Hematopoietic multipotent progenitor cell treated with erythropoietin and hydrocortisone succinate and interleukin-3 and kit ligand, for 8 days (in vitro differentiated cells): Measurements from ENCODE around the gene PLD1.

Source experiments
- DNase-seq: peaks from one replicate; pipeline ENCODE4 v3.0.0-alpha.2; 2015

The PLD1 gene

DNA sequence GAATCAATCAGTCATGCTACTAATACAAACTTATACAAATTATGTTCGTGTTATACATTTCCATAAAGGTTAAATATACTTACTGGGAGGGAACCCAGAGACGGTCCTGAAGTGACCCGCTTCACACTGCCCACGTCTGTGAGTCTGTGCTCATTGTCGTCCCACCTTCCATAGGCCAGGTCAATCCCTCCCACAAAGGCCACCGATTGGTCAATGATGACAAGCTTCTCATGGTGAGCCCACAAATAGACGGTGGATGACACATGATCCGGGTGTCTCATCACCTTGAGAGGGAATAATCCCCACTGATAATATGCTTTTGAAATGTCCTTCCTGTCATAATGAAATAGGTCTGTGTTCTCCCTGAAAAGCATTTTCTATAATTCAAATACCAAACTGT lies 121.7 kb downstream of the PLD1 start:
- no peak for DNase-seq

DNA sequence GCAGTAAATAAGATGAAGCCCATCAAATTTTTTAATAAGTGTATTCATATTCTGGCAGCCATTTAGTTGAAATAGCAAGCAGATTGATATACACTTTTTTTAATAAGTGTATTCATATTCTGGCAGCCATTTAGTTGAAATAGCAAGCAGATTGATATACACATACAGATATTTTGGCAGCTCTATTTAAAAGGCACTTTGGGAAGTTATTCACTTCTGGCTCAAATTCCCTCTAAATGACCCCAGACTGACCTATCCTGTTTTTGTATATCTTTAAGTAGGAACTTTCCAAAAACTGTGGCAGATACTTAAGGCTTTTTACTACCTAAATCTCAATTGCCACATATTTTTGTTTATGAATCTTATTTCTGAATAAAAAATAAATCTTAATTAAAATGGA lies 122.3 kb downstream of the PLD1 start:
- DNase-seq: no peak

DNA sequence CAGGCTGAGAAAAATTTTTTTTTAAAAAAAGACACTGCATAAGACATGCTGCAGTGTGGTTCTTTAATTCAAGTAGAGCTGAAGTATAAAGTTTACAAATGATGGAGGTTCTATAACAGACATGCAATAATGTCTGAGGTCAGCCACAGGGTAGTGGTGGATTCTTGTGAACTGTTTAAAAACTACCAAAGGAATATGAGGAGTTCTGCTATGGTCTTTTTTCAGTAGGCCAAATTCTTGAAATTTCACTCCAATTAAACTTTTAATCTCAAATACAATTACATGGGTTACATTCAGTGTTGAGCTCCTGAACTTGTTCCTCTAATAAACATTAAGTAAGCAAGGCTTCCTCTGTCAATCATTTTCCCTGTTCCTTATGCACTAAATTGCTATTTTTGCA lies 122.7 kb downstream of the PLD1 start:
- DNase-seq: no peak

DNA sequence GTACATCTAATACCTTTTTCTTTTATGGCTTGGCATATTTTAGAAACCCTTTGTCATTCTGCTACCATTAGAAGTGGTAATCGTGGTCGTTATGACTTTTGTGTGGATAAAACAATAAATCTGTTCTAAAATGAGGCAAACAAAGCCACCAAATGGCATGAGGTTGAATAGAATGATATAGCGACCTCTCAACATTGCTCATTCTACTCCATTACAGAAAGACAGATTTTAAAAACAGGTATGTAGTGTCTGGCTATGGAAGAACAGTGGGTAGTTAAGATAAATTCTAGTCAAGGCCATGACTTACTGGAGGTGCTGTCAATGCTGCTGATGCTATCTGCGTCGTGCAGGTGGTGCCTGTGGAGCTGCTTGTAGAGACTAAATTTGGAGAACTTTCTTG lies 123.2 kb downstream of the PLD1 start:
- no peak for DNase-seq

DNA sequence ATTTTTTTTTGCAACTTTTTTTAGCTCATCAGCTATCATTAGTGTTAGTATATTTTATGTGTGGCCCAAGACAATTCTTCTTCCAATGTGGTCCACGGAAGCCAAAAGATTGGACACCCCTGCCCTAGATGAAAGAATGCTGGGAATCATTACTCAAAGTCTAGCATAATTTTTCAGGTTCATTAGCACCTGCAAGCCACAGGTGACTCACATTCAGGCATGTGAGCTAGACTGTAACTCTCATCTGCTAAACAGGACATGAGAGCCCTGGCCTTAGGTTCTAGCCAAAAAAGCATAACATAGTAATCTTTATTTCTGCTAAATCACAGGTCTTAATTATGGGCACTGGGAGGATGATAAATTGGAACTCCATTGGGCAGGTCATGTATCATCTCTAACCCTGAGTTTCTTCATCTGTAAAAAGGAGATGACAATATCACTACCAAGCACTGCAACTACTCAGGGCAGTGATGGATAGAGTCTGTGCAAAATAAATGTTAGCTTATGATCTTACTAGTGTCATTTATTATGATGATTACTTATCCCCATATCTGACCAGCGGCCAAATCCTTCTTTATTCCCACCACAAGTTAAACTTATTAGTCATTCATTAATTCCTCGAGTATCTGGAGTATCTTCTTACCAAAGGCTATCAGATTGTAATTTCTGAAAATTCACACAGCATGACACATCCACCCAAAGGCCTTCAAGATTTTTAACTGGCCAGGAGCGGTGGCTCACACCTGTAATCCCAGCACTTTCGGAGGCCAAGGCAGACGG lies 125.0 kb downstream of the PLD1 start:
- no peak for DNase-seq

DNA sequence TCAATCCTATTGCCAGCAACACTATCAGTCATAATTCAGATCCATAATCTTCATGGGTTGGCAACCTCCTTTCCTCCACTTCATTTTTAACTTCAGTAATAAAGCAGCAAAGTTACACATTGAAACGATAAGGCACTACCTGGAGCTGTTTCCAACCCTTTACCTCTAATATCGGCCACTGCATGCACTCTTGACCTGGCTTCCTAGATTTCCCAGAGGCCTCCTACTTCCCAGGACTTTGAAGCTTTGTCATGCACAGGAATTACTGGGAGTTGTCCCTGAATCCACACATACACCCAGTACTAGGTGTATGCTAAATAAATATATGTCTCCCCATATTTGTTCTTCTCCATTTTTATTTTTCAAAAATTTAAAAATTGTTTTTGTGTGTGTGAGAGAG lies 126.1 kb downstream of the PLD1 start:
- DNase-seq: no peak

DNA sequence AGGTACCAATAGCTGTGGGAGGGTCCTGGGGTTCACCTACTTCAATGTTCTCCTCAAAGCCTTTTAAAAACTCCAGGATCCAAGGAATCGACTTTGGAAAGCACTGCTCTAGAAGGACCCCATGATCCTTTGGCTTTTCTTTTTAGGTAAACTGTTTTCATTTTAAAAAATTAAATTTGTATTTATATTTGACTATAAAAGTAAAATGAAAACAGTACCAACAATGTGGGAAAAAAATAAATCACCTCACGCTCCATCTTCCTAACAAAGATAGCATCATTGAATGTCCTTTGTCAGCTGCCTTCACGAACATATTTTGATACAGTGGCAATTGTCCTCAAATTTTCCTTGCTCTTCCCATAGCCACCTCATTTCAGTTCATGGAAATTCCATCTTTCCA lies 127.5 kb downstream of the PLD1 start:
- no peak for DNase-seq

DNA sequence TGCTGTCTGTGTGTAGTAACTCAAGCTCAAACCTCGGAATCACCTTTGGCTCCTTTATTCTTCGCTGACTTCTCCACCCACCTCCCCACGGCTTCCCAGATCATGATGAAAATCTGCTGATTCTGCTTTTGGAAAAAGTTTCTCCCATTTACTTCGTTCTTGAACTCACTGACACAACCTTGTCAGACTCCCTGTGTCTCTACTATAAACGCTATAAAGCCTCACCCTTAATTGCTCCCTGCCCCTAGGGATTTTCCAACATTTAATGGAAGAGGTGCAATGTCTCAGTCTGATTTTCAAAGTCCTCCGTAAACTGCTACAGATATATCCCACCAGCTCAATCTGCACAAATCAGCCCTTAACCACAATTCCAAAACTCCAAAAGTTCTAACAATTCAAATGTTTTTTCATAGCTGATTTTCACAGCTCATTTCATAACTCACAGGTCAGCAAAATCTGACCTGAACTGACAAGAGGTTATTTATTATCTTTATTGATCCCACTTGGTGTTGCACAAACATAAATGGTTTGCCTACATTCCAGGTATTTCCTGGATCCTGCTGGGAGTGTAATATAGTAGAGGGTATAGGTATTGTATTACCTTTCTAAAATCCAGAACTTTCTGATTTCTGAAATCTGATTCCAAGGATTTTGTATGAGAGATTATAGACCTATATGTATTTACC lies 129.4 kb downstream of the PLD1 start:
- DNase-seq: no peak

DNA sequence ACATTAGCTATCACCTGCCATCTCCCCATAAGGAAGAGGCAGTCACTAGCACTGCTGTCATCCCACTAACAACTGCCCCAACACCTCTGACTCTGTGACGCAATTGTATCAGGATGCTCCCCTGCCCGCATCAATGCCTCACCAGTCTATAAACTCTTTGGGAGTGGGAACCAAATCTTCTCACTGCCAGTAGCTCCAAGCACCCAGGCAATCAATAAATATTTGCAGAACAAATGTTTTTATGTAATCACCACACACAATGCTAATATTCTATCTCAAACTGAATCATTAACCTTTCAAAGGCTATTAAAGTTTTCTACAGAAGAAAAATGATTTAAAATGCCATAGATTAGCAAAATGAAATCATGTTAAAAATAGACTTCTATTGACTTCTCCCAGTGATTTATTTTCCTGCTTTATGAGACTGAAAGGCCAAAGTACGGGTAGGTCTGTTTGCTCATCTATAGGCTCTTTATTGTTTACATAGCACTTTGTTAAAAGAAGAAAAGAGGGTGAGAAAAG lies 131.3 kb downstream of the PLD1 start:
- no peak for DNase-seq

DNA sequence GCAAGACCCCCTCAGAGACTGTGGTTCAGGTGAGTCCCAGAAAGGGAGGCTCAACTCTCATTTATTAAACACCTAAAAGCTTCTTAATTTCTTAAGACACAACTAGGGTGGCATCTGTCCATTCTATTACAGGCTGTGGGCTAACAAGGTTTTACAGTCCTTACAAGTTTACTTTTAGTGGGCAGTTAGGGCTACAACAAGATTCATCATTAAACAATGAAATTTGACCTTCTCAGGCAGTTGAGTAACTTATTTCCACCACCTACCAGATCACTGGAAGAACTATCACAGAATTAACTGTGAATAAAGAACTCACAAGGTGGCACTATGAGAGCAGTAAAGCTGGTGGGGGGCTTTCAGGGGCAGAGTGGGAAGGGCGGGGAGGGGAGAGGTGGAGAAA lies 132.6 kb downstream of the PLD1 start:
- no peak for DNase-seq

DNA sequence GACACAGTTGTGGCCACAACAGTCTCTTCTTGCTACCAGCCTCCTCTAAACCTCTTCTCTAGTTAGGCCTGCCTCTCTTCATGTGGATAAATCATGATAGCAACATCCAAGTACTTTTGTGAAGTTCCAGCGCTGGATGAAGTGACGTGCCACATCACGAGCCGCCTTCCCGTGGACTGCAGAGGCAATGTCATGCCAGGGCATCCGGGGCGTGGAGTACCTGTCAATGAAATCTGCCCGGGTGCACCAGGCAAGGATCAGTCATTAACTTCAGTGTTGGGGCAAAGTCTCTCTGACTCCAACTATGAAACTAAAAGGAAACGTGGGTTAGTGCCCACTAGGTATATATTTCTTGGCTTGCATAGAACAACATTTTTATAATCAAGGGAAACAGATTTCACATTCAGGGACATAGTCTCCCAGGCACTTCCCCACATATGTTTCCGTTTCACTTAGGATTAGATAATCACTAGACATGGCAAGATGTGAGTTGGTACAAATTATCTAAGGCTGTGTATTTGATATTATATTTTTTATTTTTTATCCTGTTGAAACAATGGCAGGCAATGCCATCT lies 133.6 kb downstream of the PLD1 start:
- no peak for DNase-seq

DNA sequence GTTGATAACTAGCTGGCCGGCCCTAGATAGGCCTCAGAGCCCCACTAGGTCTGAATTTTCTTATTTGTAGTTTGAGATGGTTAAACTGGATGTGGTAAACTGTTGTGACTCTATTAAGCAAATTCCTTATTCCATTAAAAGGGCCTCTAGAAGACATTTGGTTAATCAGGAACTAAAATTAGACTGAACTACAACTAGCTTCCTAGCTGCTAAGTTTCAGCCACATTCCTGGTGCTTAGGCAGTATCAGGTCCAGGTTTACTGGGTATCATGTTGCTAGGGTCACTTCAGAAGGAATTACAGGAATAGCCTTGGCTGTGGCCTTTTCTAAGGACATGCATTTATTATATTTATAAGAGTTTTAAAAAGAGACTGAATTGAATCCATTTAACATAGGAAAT lies 136.3 kb downstream of the PLD1 start:
- DNase-seq: no peak

DNA sequence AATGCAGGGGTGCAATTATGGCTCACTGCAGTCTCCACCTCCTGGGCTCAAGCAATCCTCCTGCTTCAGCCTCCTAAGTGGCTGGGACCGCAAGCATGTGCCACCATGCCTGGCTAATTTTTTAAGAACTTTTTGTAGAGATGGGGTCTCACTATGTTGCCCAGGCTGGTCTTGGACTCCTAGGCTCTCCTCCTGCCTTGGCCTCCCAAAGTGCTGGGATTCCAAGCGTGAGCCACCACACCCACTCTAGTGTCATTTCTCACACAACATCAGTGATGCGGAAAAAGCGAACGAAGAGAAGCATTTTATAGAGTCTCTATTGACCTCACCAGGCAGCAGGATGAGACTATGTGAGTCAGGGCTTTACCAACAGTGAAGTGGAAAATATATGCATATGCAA lies 137.7 kb downstream of the PLD1 start:
- no peak for DNase-seq

DNA sequence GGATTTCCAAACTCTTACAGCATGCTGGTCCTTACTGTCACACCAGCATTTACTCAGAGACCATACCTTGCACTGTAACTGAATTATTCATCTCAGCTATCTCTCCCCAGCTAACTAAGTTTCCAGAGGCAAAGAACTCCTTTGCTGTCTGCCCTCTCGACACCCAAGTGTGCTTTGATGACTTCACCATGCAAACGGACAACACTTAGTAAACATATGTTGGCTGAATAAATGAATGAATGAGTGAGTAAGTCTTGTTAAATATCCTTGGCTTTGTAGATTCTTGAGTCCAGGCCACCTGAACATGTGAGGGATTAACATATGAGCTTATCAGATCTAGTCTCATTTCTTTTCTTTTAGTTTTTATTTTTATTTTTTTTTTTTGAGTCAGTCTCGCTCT lies 138.2 kb downstream of the PLD1 start:
- DNase-seq: no peak

DNA sequence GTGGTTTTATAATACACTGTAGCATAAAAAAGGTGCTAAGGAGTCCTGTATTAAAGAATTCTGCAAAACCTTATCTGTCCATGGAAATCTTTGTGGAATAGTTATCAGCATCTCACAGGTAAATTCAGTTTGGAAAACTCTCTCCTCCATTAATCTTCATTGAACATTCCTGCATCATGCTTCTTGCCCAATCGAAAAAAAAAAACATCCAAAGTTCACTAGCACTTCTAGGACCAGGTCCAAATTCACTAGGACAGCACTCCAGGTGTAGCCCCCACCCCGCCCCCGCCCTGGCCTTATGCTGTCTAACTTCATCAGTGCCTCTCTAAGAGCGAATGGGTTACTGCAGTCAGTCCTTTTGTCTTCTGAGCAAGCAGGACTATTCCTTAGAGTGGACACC lies 138.6 kb downstream of the PLD1 start:
- no peak for DNase-seq

DNA sequence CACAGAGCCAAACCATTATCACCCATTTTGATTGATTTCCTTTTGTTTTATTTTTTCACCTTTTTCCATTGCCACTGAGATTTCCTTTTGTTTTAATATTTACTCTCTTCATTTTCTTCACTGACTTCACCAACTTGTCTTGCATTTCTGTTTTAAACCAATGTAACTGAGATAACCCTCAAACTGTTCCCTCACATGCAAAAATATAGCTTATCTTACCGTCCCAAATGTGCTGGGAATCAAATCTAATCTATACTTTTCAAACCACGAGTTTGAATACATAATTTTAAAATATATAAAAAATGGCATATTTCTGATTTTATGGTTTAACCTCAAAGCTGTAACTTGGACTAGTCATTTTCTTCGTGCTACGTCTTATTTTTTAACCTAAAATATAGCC lies 143.8 kb downstream of the PLD1 start:
- DNase-seq: peak; percentile 63

DNA sequence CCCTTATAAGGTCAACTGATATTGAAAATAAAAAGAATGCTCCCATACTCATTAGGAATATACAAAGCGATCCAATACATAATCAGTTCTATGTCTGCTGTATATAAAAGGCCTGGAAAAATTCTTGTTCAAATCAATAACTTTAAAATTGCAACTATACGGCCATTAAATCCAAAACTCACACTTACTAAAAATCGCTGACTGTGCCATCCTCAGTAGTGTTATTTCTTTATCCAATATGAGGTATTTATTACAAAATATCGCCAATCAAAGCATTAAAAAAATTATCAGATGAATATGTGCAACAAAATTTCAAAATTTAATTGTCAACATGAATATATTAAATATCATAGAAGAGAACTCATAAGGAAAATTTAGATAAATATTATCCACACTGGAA lies 146.5 kb downstream of the PLD1 start:
- no peak for DNase-seq

DNA sequence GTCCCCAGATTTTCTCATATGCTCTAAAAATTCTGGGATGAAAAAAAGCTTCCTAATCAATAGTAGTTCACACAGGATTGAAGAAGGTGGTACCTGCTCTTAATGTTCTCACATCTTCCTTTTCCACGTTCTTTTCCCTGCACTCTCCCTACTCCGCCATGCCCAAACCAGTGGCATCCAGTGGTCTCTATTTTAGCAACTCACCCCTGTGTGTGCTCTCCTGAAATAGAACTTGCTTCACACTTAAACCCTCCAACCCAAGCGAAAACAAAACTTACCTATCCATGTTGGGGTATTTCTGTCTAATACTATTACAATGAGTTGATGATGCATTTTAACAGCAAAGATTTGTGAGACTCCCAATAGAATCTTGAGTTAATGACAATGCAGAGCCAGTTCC lies 148.8 kb downstream of the PLD1 start:
- DNase-seq: no peak

DNA sequence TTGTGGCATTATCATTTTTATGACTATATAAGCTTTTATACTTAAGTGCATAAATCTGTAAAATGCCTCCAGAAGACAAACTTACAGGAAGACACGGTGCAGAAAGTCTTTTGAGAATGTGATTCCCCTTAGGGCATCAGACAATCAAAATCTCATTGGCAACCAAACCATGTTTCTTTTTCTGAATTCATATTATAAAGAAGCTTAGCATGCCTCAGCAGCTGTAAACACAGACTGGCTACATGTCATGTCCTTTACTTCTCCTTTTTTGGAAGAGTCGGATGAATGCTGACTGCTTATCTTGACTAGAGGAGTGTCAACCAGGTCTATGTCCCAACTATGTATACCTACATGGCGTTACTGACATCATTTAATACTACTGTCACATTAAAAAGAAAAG lies 150.1 kb downstream of the PLD1 start:
- DNase-seq: no peak

DNA sequence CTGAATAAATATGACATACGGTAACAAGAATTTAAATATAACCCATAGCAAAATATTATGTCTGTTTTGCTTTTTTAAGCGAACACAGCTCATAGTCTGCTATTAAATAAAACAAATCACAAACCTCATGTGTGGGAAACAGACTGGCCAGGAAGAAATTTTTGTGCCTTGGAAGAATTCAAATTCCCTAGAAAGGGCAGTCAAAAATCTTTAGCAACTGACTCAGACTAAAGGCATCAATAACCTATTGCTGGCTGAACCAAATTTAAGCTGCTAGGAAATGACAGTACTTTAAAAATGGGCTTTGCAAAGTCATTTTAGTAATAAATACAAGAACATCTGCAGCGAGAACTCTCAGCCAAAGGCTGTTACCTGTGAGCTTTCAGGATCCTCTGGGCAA lies 151.4 kb downstream of the PLD1 start:
- DNase-seq: no peak

DNA sequence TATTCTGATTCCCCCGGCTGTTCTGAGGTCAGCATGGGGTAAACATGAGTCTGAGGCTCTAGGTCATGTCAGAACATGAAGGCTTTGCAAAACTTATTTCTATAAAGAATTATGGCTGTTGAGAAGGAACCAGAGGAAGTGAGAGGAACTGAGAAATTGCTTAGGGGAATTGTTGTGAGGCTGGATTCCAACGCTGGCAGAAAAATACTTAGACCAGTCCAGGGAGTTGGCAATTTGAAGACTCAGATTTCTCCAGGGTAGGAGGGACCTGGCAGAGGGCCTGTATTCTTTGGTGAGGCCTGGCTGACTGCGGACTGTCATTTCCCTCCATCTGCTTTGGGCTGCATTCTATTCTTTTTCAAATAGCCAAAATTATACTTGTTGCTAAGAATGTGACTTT lies 155.5 kb downstream of the PLD1 start:
- DNase-seq: no peak

DNA sequence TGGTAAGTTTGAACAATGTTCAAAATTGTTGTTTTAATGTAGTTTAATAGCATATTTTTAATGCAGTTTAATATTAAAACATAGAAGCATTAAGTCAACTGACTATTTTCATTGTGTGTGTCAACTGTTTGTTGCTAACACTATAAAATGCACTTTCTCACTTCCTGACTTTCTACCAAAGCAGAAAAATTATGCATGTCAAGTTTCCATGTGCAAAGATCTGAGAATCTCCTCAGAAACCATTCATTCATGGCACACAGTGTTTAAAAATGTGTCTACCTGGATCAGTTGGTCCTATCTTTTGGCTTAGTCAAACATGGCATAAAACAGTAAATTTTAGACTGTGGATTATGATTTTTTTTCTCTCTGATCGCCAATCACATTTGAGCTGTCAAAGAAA lies 156.0 kb downstream of the PLD1 start:
- no peak for DNase-seq

DNA sequence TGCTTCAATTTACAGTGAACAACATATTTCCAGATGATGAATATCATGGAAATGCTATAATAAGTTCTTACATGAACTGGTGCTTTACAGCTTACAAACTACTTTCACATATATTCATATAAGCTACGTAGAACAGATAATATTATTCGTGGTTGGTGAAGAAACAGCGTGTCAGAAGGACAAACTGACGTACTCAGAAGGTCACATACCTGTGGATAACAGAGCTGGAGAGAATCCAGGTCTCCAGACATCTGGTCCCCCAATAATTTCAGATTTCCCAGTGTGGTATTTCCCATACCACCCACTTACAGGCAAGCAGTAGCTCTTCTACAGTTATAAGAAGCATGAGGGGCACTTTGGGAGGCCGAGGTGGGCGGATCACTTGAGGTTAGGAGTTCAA lies 156.6 kb downstream of the PLD1 start:
- no peak for DNase-seq

DNA sequence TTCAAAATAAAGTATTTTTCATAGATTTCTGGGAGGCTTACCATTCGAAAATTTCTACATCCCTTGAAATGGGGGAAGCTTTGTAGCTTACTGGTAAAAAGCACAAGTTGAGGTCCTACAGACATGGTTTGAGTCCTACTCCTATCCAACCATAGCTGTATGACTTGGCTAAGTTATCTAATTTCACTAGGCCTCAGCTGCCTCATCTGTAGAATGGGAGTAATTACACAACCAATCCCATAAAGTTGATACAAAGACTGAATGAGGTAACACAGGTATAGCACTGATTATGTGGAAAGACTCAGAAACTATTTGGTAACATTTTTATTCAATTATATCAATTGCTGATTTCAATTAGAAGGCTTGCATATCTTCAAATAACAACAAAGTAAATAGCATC lies 157.4 kb downstream of the PLD1 start:
- no peak for DNase-seq
